A549 (cell line): ENCODE data around the gene LASP1. TPM values are rescaled to one million over a fixed set of nuclear protein-coding genes. Genes with fewer than 3 reads are reported as not detected.
A peak's percentile ranks its signal among the peaks of the same experiment; 100 is the strongest.

Experiments
- ATAC-seq, 2 experiments: fragments of 200-7000 bp in 1 of 2; fragments of >200 bp in 1 of 2; cut with Nextera tagmentation in 1 of 2; cut with Tn5 transposase in 1 of 2; 3 replicates each; pipeline versions ENCODE4 v1.8.0 to v1.9.1; 2018 to 2020; ENCODE audit warnings: mild to moderate bottlenecking in 1 of 2, moderate library complexity in 1 of 2
- CTCF ChIA-PET: fragments of 300-600 bp; sonication (Branson Sonifier 250); formaldehyde crosslinking; extraction: SDS; loops from one replicate; lab custom pipeline; 2021; ENCODE audit warnings: antibody characterized with exemption, inconsistent platforms; lab: Yijun Ruan, JAX
- POLR2A ChIA-PET: fragments of 350-600 bp; formaldehyde crosslinking; extraction: SDS; loops from one replicate; lab custom pipeline; 2021; ENCODE audit warnings: antibody characterized with exemption, inconsistent platforms; lab: Yijun Ruan, JAX
- DNase-seq, 2 experiments: peaks; one replicate each; pipeline versions ENCODE4 v3.0.0 to v3.0.0-alpha.2; 2011 to 2016; ENCODE audit warnings: low read depth in 1 of 2, low spot score in 1 of 2
- FAIRE-seq: peaks from 2 replicates; lab custom pipeline; 2011; peaks lifted over from hg19 to GRCh38; lab: Jason Lieb, UNC
- H3K27ac ChIP-seq, 2 experiments: fragments of >200 bp; sonication (Bioruptor Twin); formaldehyde crosslinking; 3 replicates each; pipeline ENCODE4 v1.5.1; 2016 to 2017
- H3K4me1 ChIP-seq: fragments of >200 bp; sonication (Bioruptor Twin); formaldehyde crosslinking; 3 replicates; pipeline ENCODE4 v1.6.1; 2016
- H3K4me2 ChIP-seq: fragments of >200 bp; sonication (Bioruptor Twin); formaldehyde crosslinking; 3 replicates; pipeline ENCODE4 v1.6.1; 2016
- H3K4me3 ChIP-seq: fragments of >200 bp; sonication (Bioruptor Twin); formaldehyde crosslinking; 3 replicates; pipeline ENCODE4 v1.5.1; 2016
- H3K9me3 ChIP-seq: fragments of >200 bp; sonication (Bioruptor Twin); formaldehyde crosslinking; 3 replicates; pipeline ENCODE4 v1.6.1; 2016
- ATOH8 ChIP-seq: fragments of 250-450 bp; sonication (Bioruptor Pico); IDR thresholded peaks from 2 replicates; pipeline ENCODE4 v1.5.0; 2020; ENCODE audit warnings: low read depth, mild to moderate bottlenecking, moderate library complexity
- CBX2 ChIP-seq: fragments of 200-600 bp; sonication (generic); IDR thresholded peaks from 2 replicates; pipeline ENCODE4 v1.6.1; 2016; ENCODE audit warnings: low read depth, mild to moderate bottlenecking, borderline replicate concordance
- CEBPB ChIP-seq, 2 experiments: fragments of >200 bp in 1 of 2; sonication (Bioruptor Twin) in 1 of 2; formaldehyde crosslinking in 1 of 2; IDR thresholded peaks; 2 replicates each; pipeline ENCODE4 v1.6.1; 2012 to 2016
- EHF ChIP-seq: fragments of 250-450 bp; sonication (Bioruptor Pico); IDR thresholded peaks from 2 replicates; pipeline ENCODE4 v1.5.0; 2020; ENCODE audit warnings: mild to moderate bottlenecking
- ELK1 ChIP-seq: fragments of 150-350 bp; IDR thresholded peaks from 2 replicates; pipeline ENCODE4 v1.6.1; 2014; ENCODE audit warnings: low read depth, mild to moderate bottlenecking, low read length
- HES2 ChIP-seq: fragments of >200 bp; sonication (Bioruptor Twin); formaldehyde crosslinking; IDR thresholded peaks from 2 replicates; pipeline ENCODE4 v1.6.1; 2016
- HEYL ChIP-seq: fragments of 250-450 bp; sonication (Bioruptor Pico); IDR thresholded peaks from 2 replicates; pipeline ENCODE4 v1.8.0; 2021; ENCODE audit warnings: mild to moderate bottlenecking, moderate library complexity
- HMGXB4 ChIP-seq: fragments of 250-450 bp; sonication (Bioruptor Pico); IDR thresholded peaks from 2 replicates; pipeline ENCODE4 v1.5.0; 2021; ENCODE audit warnings: mild to moderate bottlenecking, moderate library complexity, borderline replicate concordance
- HOXB13 ChIP-seq: fragments of 250-450 bp; sonication (Bioruptor Pico); IDR thresholded peaks from 2 replicates; pipeline ENCODE4 v1.5.0; 2020; ENCODE audit warnings: low read depth, mild to moderate bottlenecking, moderate library complexity
- HOXB5 ChIP-seq: fragments of 250-450 bp; sonication (Bioruptor Pico); IDR thresholded peaks from 2 replicates; pipeline ENCODE4 v1.5.0; 2020; ENCODE audit warnings: mild to moderate bottlenecking, moderate library complexity
- JUNB ChIP-seq: fragments of >200 bp; sonication (Bioruptor Twin); formaldehyde crosslinking; IDR thresholded peaks from 2 replicates; pipeline ENCODE4 v1.6.1; 2016
- MAFK ChIP-seq: fragments of 450-650 bp; IDR thresholded peaks from 2 replicates; pipeline ENCODE4 v1.6.1; 2014; ENCODE audit not compliant: partially characterized antibody
- MAZ ChIP-seq: fragments of 150-350 bp; IDR thresholded peaks from 2 replicates; pipeline ENCODE4 v1.6.1; 2014; ENCODE audit warnings: antibody characterized with exemption, low read depth, low read length, borderline replicate concordance
- MYC ChIP-seq: IDR thresholded peaks from 2 replicates; pipeline ENCODE4 v1.6.1; 2012; ENCODE audit warnings: mild to moderate bottlenecking, inconsistent platforms, low read length, improper control_type of control experiment, borderline replicate concordance
- NFE2L2 ChIP-seq: fragments of 150-350 bp; conservative IDR thresholded peaks from 2 replicates; pipeline ENCODE4 v1.6.1; 2014; ENCODE audit warnings: low read length
- NPAS2 ChIP-seq: fragments of 250-450 bp; sonication (Bioruptor Pico); IDR thresholded peaks from 2 replicates; pipeline ENCODE4 v1.8.0; 2022; ENCODE audit warnings: mild to moderate bottlenecking, moderate library complexity, borderline replicate concordance
- NR3C1 ChIP-seq: fragments of >200 bp; sonication (Bioruptor Twin); formaldehyde crosslinking; IDR thresholded peaks from 3 replicates; pipeline ENCODE4 v1.6.1; 2017
- PBX3 ChIP-seq: IDR thresholded peaks from 2 replicates; pipeline ENCODE4 v1.6.1; 2012
- PHF8 ChIP-seq: fragments of 200-600 bp; sonication (generic); IDR thresholded peaks from 2 replicates; pipeline ENCODE4 v1.6.1; 2016; ENCODE audit warnings: low read depth, mild to moderate bottlenecking, antibody characterized with exemption, moderate library complexity, borderline replicate concordance
- POLR2AphosphoS2 ChIP-seq: conservative IDR thresholded peaks from 2 replicates; pipeline ENCODE4 v1.6.1; 2012; ENCODE audit warnings: low read length, improper control_type of control experiment, inconsistent platforms
- REST ChIP-seq: fragments of 200-600 bp; sonication (generic); IDR thresholded peaks from 2 replicates; pipeline ENCODE4 v1.6.1; 2016; ENCODE audit warnings: antibody characterized with exemption, mild to moderate bottlenecking, moderate library complexity
- RFX5 ChIP-seq: fragments of 450-650 bp; IDR thresholded peaks from 2 replicates; pipeline ENCODE4 v1.7.1; 2014; ENCODE audit warnings: antibody characterized with exemption, mild to moderate bottlenecking, moderate library complexity
- RNF2 ChIP-seq: fragments of 200-600 bp; sonication (generic); IDR thresholded peaks from 2 replicates; pipeline ENCODE4 v1.6.1; 2016; ENCODE audit warnings: low read depth, mild to moderate bottlenecking, antibody characterized with exemption, moderate library complexity, borderline replicate concordance
- TFCP2L1 ChIP-seq: fragments of 250-450 bp; sonication (Bioruptor Pico); IDR thresholded peaks from 2 replicates; pipeline ENCODE4 v1.5.0; 2021; ENCODE audit warnings: mild to moderate bottlenecking
- ZC3H11A ChIP-seq: fragments of 450-650 bp; IDR thresholded peaks from 2 replicates; pipeline ENCODE4 v1.6.1; 2014; ENCODE audit warnings: antibody characterized with exemption, mild to moderate bottlenecking
- ZFP36 ChIP-seq: fragments of 450-650 bp; IDR thresholded peaks from 2 replicates; pipeline ENCODE4 v1.6.1; 2014; ENCODE audit warnings: borderline replicate concordance; ENCODE audit not compliant: partially characterized antibody
- ZNF302 ChIP-seq: fragments of 250-450 bp; sonication (Bioruptor Pico); IDR thresholded peaks from 2 replicates; pipeline ENCODE4 v1.9.0; 2021; ENCODE audit warnings: inconsistent platforms, mild to moderate bottlenecking, moderate library complexity
- WGBS: methylation state at CpG from one replicate; pipeline ENCODE4 v1.1.6; 2017; ENCODE audit errors: missing lambda C conversion rate; 5-methylcytosine and 5-hydroxymethylcytosine counted together
- polyA plus RNA-seq, 4 experiments: library from polyadenylated mRNA; depleted of rRNA in 3 of 4; stranded (reverse); fragments of >200 nt; fragmentation: RNase III in 1 of 4; extraction: RNeasy Plus Mini Kit Qiagen cat#74134 plus additional on column Dnase treatment in 1 of 4; gene quantifications; 2 replicates in 3 of 4; 3 replicates in 1 of 4; pipeline ENCODE4 v1.2.3, GENCODE V29; 2011 to 2017

The LASP1 gene
- polyA plus RNA-seq, 2 of the 4 experiments (the other 2 are of a cell fraction), result 145 to 281 TPM

- Histone ChIP-seq H3K9me3 (no peaks in the 10 kb centered on the region), H3K4me2 (no peak overlapping the region), H3K27ac (peak overlapping the region in 1 of 2 experiments; percentile 48; a peak in 1 of 6 replicates), H3K4me3 (no peak overlapping the region), H3K4me1 (peaks cover 34% of the 10 kb centered on the region)
- FAIRE-seq, result no peak
- TF ChIP-seq NR3C1 (no peak), CEBPB (IDR thresholded peaks at IDR 0.05) (no peak), ELK1 (no peak), ZC3H11A (no peak), ATOH8 (no peak), NPAS2 (CRISPR knock-in tag) (no peak), ZNF302 (CRISPR knock-in tag) (no peak), MAFK (no peak), JUNB (no peak), RNF2 (no peak), MAZ (no peak), HOXB5 (CRISPR knock-in tag) (no peak), MYC (no peak), PBX3 (no peak), HES2 (no peak), NFE2L2 (no peak), HMGXB4 (no peak)
- ChIA-PET POLR2A (no interaction called here), CTCF (interaction anchor here (0.8 to 11.8 kb wide), 7 partner anchors 8 to 259 kb away, joined by 3 to 90 read pairs (median 4); partner anchors contain the start of gene LASP1)
- DNase-seq, result no peak
- WGBS, result 94% methylated on average over 7 of the region's 7 CpGs
- ATAC-seq, result no peak
Measured at GRCh38 chr17:38915639-38915995, 45.8 kb downstream of the LASP1 start.

- peaks cover 25% of the 10 kb centered on the region for H3K4me1 ChIP-seq
- WGBS, result 88% methylated on average over 8 of the region's 8 CpGs
- no peak overlapping the region for H3K27ac ChIP-seq
- FAIRE-seq, result no peak
- no peak overlapping the region for H3K4me2 ChIP-seq
- CTCF ChIA-PET, result interaction anchor here (0.6 to 11.8 kb wide), 10 partner anchors 8 to 236 kb away, joined by 3 to 90 read pairs (median 4); partner anchors contain the start of gene LASP1
- POLR2A ChIA-PET, result no interaction called here
- H3K9me3 ChIP-seq, result no peaks in the 10 kb centered on the region
- DNase-seq, result no peak
- H3K4me3 ChIP-seq, result no peak overlapping the region
- no peak for ATAC-seq
- no peak for TF ChIP-seq ATOH8
- TF ChIP-seq MAFK, result no peak
- no peak for TF ChIP-seq TFCP2L1 (CRISPR knock-in tag)
- TF ChIP-seq ZFP36, result no peak
- no peak for TF ChIP-seq EHF (CRISPR knock-in tag)
- TF ChIP-seq POLR2AphosphoS2, result no peak
- no peak for TF ChIP-seq HOXB13 (CRISPR knock-in tag)
- no peak for TF ChIP-seq HEYL (CRISPR knock-in tag)
- no peak for TF ChIP-seq PHF8
- no peak for TF ChIP-seq RFX5
- no peak for TF ChIP-seq PBX3
- no peak for TF ChIP-seq REST
- TF ChIP-seq CBX2, result no peak
Measured at GRCh38 chr17:38916771-38917170, 46.9 kb downstream of the LASP1 start.
